Sigmoid colon (tissue), 3 donors: ENCODE results near the gene KRTAP3-2.

Experiments used
- CTCF ChIP-seq, 4 experiments: fragments of 450-650 bp in 3 of 4; fragments of 200-600 bp in 1 of 4; IDR thresholded peaks; one replicate each; pipeline ENCODE4 v1.5.1; 2016 to 2019; ENCODE audit warnings: antibody characterized with exemption in 4 of 4, mild to moderate bottlenecking in 3 of 4, moderate library complexity in 2 of 4
- POLR2A ChIP-seq, 2 donors: fragments of 450-650 bp; IDR thresholded peaks; one replicate each; pipeline ENCODE4 v1.6.1; 2016; ENCODE audit warnings: antibody characterized with exemption in 2 of 2, mild to moderate bottlenecking in 2 of 2, moderate library complexity in 2 of 2

- TF ChIP-seq CTCF (IDR thresholded peaks at IDR 0.05) (no peak), POLR2A (IDR thresholded peaks at IDR 0.05) (no peak)
These were observed 32.1 kb downstream of the KRTAP3-2 start for GRCh38 chr17:40967582-40967981.
